H9 (cell line): Measurements from ENCODE around the gene GHRL. TPM values are rescaled to one million over a fixed set of nuclear protein-coding genes. Genes with fewer than 3 reads are reported as not detected.

ENCODE experiments used
- DNase-seq: peaks from one replicate; pipeline ENCODE4 v3.0.0-alpha.2; 2017
- H2AFZ ChIP-seq: one replicate; pipeline ENCODE4 v1.6.1; 2013; ENCODE audit warnings: mild to moderate bottlenecking, low read length, control low read depth, moderate library complexity
- H2AK5ac ChIP-seq: 2 replicates; pipeline ENCODE4 v1.6.1; 2013; ENCODE audit warnings: low read length, control low read depth, mixed read lengths; ENCODE audit not compliant: insufficient read length
- H2BK120ac ChIP-seq: one replicate; pipeline ENCODE4 v1.6.1; 2013; ENCODE audit warnings: low read depth, mild to moderate bottlenecking, low read length, control low read depth, inconsistent platforms; ENCODE audit not compliant: poor library complexity, severe bottlenecking
- H2BK12ac ChIP-seq: 2 replicates; pipeline ENCODE4 v1.6.1; 2013; ENCODE audit warnings: low read length, control low read depth, mixed read lengths, low read depth; ENCODE audit not compliant: insufficient read length
- H2BK15ac ChIP-seq: 2 replicates; pipeline ENCODE4 v1.6.1; 2013; ENCODE audit warnings: low read depth, low read length, control low read depth
- H2BK20ac ChIP-seq: one replicate; pipeline ENCODE4 v1.6.1; 2013; ENCODE audit warnings: low read depth, mild to moderate bottlenecking, low read length, control low read depth, inconsistent platforms; ENCODE audit not compliant: poor library complexity, severe bottlenecking
- H2BK5ac ChIP-seq: 2 replicates; pipeline ENCODE4 v1.6.1; 2013; ENCODE audit warnings: low read length, control low read depth, mixed read lengths; ENCODE audit not compliant: insufficient read length
- H3K14ac ChIP-seq: 2 replicates; pipeline ENCODE4 v1.6.1; 2013; ENCODE audit warnings: low read length, control low read depth; ENCODE audit not compliant: insufficient read depth
- H3K18ac ChIP-seq: 2 replicates; pipeline ENCODE4 v1.6.1; 2013; ENCODE audit warnings: low read depth, mild to moderate bottlenecking, mixed read lengths, low read length, control low read depth; ENCODE audit not compliant: insufficient read length
- H3K23ac ChIP-seq: 2 replicates; pipeline ENCODE4 v1.6.1; 2013; ENCODE audit warnings: low read length, control low read depth, mixed read lengths, low read depth; ENCODE audit not compliant: insufficient read length
- H3K23me2 ChIP-seq: 2 replicates; pipeline ENCODE4 v1.6.1; 2013; ENCODE audit warnings: low read depth, mild to moderate bottlenecking, mixed read lengths, low read length, control low read depth; ENCODE audit not compliant: insufficient read length, poor library complexity, severe bottlenecking
- H3K27ac ChIP-seq: 2 replicates; pipeline ENCODE4 v1.5.1; 2013; ENCODE audit warnings: low read length, control low read depth, mixed read lengths, low read depth; ENCODE audit not compliant: insufficient read length
- H3K27me3 ChIP-seq: 2 replicates; pipeline ENCODE4 v1.6.1; 2013; ENCODE audit warnings: low read length, control low read depth, inconsistent platforms; ENCODE audit not compliant: insufficient read depth
- H3K4ac ChIP-seq: 2 replicates; pipeline ENCODE4 v1.6.1; 2013; ENCODE audit warnings: low read depth, mild to moderate bottlenecking, control low read depth, inconsistent platforms, low read length, moderate library complexity
- H3K4me1 ChIP-seq: 2 replicates; pipeline ENCODE4 v1.6.1; 2013; ENCODE audit warnings: low read length, control low read depth, inconsistent platforms; ENCODE audit not compliant: insufficient read depth
- H3K4me2 ChIP-seq: 2 replicates; pipeline ENCODE4 v1.6.1; 2013; ENCODE audit warnings: low read length, control low read depth, mixed read lengths; ENCODE audit not compliant: insufficient read length, insufficient read depth
- H3K56ac ChIP-seq: 2 replicates; pipeline ENCODE4 v1.6.1; 2013; ENCODE audit warnings: low read depth, mild to moderate bottlenecking, mixed read lengths, low read length, control low read depth; ENCODE audit not compliant: insufficient read length
- H3K79me1 ChIP-seq: 2 replicates; pipeline ENCODE4 v1.6.1; 2013; ENCODE audit warnings: low read depth, mild to moderate bottlenecking, moderate library complexity, low read length, control low read depth, inconsistent platforms; ENCODE audit not compliant: insufficient read depth, poor library complexity, severe bottlenecking
- H3K79me2 ChIP-seq: 2 replicates; pipeline ENCODE4 v1.6.1; 2013; ENCODE audit warnings: low read length, control low read depth, inconsistent platforms; ENCODE audit not compliant: insufficient read depth
- H3K9ac ChIP-seq: 2 replicates; pipeline ENCODE4 v1.6.1; 2013; ENCODE audit warnings: low read length, control low read depth, mixed read lengths; ENCODE audit not compliant: insufficient read length; ENCODE audit errors: extremely low read depth
- H3K9me3 ChIP-seq: one replicate; pipeline ENCODE4 v1.6.1; 2013; ENCODE audit warnings: low read depth, low read length, inconsistent platforms; ENCODE audit not compliant: control insufficient read depth
- H3T11ph ChIP-seq: one replicate; pipeline ENCODE4 v1.6.1; 2013; ENCODE audit warnings: mild to moderate bottlenecking, low read length, control low read depth, inconsistent platforms
- H4K20me1 ChIP-seq: one replicate; pipeline ENCODE4 v1.6.1; 2013; ENCODE audit not compliant: control insufficient read depth, insufficient read length, insufficient read depth
- H4K5ac ChIP-seq: 2 replicates; pipeline ENCODE4 v1.6.1; 2013; ENCODE audit warnings: low read depth, mild to moderate bottlenecking, mixed read lengths, low read length, control low read depth; ENCODE audit not compliant: insufficient read length
- H4K8ac ChIP-seq: replicated peaks from 2 replicates; pipeline ENCODE4 v1.6.1; 2013; ENCODE audit warnings: low read length, control low read depth, mixed read lengths, low read depth; ENCODE audit not compliant: insufficient read length
- H4K91ac ChIP-seq: 2 replicates; pipeline ENCODE4 v1.6.1; 2013; ENCODE audit warnings: low read depth, mild to moderate bottlenecking, moderate library complexity, mixed read lengths, low read length, control low read depth; ENCODE audit not compliant: insufficient read length
- H3K27ac Mint-ChIP-seq, 3 experiments: 2 replicates in 2 of 3; 3 replicates in 1 of 3; pipeline ENCODE4 v1.8.0; 2020 to 2021; ENCODE audit warnings: mixed read lengths in 3 of 3, mild to moderate bottlenecking in 1 of 3, moderate library complexity in 1 of 3
- H3K27me3 Mint-ChIP-seq: 2 replicates; pipeline ENCODE4 v1.8.0; 2021; ENCODE audit warnings: low read depth, mild to moderate bottlenecking, moderate library complexity, mixed read lengths
- H3K36me3 Mint-ChIP-seq, 3 experiments: 2 replicates in 2 of 3; 3 replicates in 1 of 3; pipeline ENCODE4 v1.8.0; 2020 to 2021; ENCODE audit warnings: low read depth in 3 of 3, mixed read lengths in 3 of 3; ENCODE audit not compliant: insufficient read depth in 1 of 3
- H3K4me1 Mint-ChIP-seq, 2 experiments: 2 replicates each; pipeline ENCODE4 v1.8.0; 2020; ENCODE audit warnings: mixed read lengths in 2 of 2
- H3K4me3 Mint-ChIP-seq, 2 experiments: 2 replicates in 1 of 2; 3 replicates in 1 of 2; pipeline ENCODE4 v1.8.0; 2020 to 2021; ENCODE audit warnings: mild to moderate bottlenecking in 2 of 2, mixed read lengths in 2 of 2, moderate library complexity in 1 of 2
- H3K9me3 Mint-ChIP-seq, 2 experiments: 2 replicates in 1 of 2; 3 replicates in 1 of 2; pipeline ENCODE4 v1.8.0; 2020; ENCODE audit warnings: mild to moderate bottlenecking in 2 of 2, mixed read lengths in 2 of 2, moderate library complexity in 1 of 2
- CTCF ChIP-seq: fragments of 200-600 bp; sonication (generic); conservative IDR thresholded peaks from 3 replicates; pipeline ENCODE4 v1.8.0; 2021; ENCODE audit warnings: antibody characterized with exemption, mild to moderate bottlenecking
- WGBS: extraction: QIAGEN DNeasy Blood & Tissue Kit; methylation state at CpG from one replicate; pipeline ENCODE4 v1.1.7; 2013; ENCODE audit warnings: missing lambda C conversion rate, low lambda C conversion rate, mixed read lengths; ENCODE audit not compliant: insufficient read length; ENCODE audit errors: extremely low coverage; 5-methylcytosine and 5-hydroxymethylcytosine counted together
- total RNA-seq: library from RNA; stranded (reverse); gene quantifications from 2 replicates; pipeline ENCODE4 v1.2.1, GENCODE V29; 2021

GHRL gene
- total RNA-seq, 1 experiment from 2014 or later: 1.3 TPM

GRCh38 chr3:10269443-10269842 lies 23.3 kb downstream of the GHRL start:
- DNase-seq: no peak
- H3K4me1 Mint-ChIP-seq: peaks cover 0 to 2% of the 10 kb centered on the region in 2 experiments; a peak in 1 of 4 replicates
- Histone ChIP-seq H3K27me3 (no peaks in the 10 kb centered on the region), H3K14ac (no peak overlapping the region), H4K8ac (no peak overlapping the region), H2AK5ac (no peak overlapping the region), H3K18ac (no peak overlapping the region), H3K23ac (no peak overlapping the region), H3K27ac (no peak overlapping the region), H3K79me2 (peaks cover 6% of the 10 kb centered on the region; the same call in 1 of the 2 replicates), H3K79me1 (no peaks in the 10 kb centered on the region), H3K9me3 (no peaks in the 10 kb centered on the region), H2AFZ (no peak overlapping the region), H4K20me1 (no peaks in the 10 kb centered on the region), H2BK120ac (no peak overlapping the region), H3K4ac (no peak overlapping the region), H2BK20ac (no peak overlapping the region), H3T11ph (no peak overlapping the region), H2BK15ac (no peak overlapping the region), H3K23me2 (no peaks in the 10 kb centered on the region), H3K4me2 (no peak overlapping the region), H4K5ac (no peak overlapping the region), H2BK5ac (no peak overlapping the region), H2BK12ac (no peak overlapping the region), H3K4me1 (no peaks in the 10 kb centered on the region), H3K9ac (no peak overlapping the region), H4K91ac (no peak overlapping the region), H3K56ac (no peak overlapping the region)
- H3K27ac Mint-ChIP-seq: no peak overlapping the region
- no peaks in the 10 kb centered on the region; the same call in 1 of the 2 replicates for H3K27me3 Mint-ChIP-seq
- no peak overlapping the region for H3K4me3 Mint-ChIP-seq
- no peak for TF ChIP-seq CTCF
- peaks cover 17 to 69% (median 48%) of the 10 kb centered on the region in 3 experiments; a peak in 6 of 7 replicates for H3K36me3 Mint-ChIP-seq
- WGBS: no CpG with 5 or more reads among the region's 5 CpGs
- H3K9me3 Mint-ChIP-seq: no peaks in the 10 kb centered on the region
